ENCODE data around the gene RPL10. TPM values are rescaled to one million over a fixed set of nuclear protein-coding genes. Genes with fewer than 3 reads are reported as not detected.

The RPL10 gene
- total RNA-seq, 4 donors from 2014 or later = 2,607 to 8,937 (median 4,770) TPM

DNA sequence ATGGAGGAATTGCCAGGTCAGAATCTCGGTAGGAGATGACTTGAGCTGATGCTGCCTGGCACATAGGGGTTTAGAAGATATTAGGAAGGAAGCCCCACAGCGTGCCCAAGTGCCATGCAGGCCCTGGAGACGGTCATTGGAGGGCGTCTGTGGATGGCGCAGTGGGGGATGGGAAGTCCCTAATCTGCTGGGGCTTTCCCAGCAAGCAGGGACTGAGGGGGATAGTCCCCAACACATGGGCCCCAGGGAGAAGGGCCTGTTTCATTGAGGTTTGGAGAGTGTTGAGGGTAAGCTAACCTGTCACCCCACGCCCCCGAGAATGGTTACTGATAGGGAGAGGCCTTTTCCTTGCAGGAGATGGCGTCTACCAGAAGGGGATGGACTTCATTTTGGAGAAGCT lies 21.0 kb downstream of the RPL10 start:
- WGBS, 2 donors = 85 to 89% methylated on average over 5 to 8 of the region's 8 CpGs

DNA sequence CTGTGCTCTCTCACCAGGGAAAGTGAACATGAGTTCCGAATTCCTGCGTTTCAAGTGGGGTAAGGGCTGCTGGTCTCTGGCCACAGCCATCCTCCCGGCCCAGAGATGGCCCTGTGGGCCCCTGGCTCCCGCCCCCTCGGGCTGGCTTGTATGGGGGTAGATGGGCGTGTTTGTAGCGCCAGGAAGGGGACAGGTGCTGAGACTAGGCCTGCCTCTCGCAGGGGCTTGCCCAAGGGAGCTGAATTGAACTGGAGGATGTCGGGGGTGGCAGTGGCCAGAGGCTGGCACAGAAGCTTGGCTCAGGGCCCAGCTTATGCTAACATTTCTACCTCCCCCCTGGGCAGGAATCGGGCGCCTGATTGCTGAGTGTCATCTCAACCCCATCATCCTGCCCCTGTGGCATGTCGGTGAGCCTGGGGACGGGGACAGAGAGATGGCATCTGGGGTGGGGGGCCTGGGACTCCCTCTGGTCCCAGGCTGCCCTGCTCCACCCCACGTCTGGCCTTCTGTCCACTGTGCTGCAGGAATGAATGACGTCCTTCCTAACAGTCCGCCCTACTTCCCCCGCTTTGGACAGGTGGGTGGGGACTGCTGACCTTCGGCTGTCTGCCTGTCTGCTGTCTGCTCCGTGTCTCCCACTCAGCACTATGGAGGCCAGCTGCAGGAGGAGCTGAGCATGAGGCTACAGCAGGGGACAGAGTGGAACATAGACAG lies 21.7 kb downstream of the RPL10 start:
- Histone ChIP-seq H3K36me3 (peaks cover 0 to 25% (median 6%) of the 10 kb centered on the region in 3 donors), H3K4me1 (no peaks in the 10 kb centered on the region), H3K27ac (peak overlapping the region in 2 of 4 donors; percentile 14 to 46), H3K9me3 (no peaks in the 10 kb centered on the region), H3K4me3 (no peak overlapping the region), H3K27me3 (no peaks in the 10 kb centered on the region)
- TF ChIP-seq POLR2A (IDR thresholded peaks at IDR 0.05) = no peak
- TF ChIP-seq, protein P1, sequence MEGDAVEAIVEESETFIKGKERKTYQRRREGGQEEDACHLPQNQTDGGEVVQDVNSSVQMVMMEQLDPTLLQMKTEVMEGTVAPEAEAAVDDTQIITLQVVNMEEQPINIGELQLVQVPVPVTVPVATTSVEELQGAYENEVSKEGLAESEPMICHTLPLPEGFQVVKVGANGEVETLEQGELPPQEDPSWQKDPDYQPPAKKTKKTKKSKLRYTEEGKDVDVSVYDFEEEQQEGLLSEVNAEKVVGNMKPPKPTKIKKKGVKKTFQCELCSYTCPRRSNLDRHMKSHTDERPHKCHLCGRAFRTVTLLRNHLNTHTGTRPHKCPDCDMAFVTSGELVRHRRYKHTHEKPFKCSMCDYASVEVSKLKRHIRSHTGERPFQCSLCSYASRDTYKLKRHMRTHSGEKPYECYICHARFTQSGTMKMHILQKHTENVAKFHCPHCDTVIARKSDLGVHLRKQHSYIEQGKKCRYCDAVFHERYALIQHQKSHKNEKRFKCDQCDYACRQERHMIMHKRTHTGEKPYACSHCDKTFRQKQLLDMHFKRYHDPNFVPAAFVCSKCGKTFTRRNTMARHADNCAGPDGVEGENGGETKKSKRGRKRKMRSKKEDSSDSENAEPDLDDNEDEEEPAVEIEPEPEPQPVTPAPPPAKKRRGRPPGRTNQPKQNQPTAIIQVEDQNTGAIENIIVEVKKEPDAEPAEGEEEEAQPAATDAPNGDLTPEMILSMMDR (IDR thresholded peaks at IDR 0.05) = no peak
- 20 to 46% methylated on average over 1 to 5 of the region's 19 CpGs for WGBS, 2 donors
- intact Hi-C loops (cut with DNase I) = no loop called here
- no peak for DNase-seq

More for the DNA sequence above, 21.0 kb downstream of the RPL10 start:
- Histone ChIP-seq H3K27ac (peak overlapping the region in 1 of 4 donors; percentile 14), H3K27me3 (no peaks in the 10 kb centered on the region), H3K4me1 (no peaks in the 10 kb centered on the region), H3K9me3 (no peaks in the 10 kb centered on the region), H3K4me3 (no peak overlapping the region), H3K36me3 (peaks cover 0 to 26% (median 6%) of the 10 kb centered on the region in 3 donors)
- DNase-seq = no peak
- TF ChIP-seq, protein P1 (IDR thresholded peaks at IDR 0.05) = no peak
- TF ChIP-seq POLR2A (IDR thresholded peaks at IDR 0.05) = no peak
- intact Hi-C loops (cut with DNase I) = no loop called here

DNA sequence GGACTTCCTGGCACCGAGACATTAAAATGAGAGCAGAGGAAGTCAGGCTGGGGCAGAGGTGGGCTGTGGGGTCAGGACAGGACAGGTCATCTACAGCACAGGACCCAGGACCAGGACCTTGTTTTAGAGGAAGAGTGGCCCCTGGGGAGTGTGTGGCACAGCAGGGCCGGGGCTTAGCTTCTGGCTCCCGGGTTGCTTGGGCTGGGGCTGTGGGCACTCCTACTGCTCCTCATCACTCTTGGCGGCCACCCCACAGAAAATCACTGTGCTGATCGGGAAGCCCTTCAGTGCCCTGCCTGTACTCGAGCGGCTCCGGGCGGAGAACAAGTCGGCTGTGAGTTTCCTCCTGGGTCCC lies 22.2 kb downstream of the RPL10 start:
- no peak overlapping the region for H3K27ac ChIP-seq
- intact Hi-C loops (cut with DNase I) = no loop called here

DNA sequence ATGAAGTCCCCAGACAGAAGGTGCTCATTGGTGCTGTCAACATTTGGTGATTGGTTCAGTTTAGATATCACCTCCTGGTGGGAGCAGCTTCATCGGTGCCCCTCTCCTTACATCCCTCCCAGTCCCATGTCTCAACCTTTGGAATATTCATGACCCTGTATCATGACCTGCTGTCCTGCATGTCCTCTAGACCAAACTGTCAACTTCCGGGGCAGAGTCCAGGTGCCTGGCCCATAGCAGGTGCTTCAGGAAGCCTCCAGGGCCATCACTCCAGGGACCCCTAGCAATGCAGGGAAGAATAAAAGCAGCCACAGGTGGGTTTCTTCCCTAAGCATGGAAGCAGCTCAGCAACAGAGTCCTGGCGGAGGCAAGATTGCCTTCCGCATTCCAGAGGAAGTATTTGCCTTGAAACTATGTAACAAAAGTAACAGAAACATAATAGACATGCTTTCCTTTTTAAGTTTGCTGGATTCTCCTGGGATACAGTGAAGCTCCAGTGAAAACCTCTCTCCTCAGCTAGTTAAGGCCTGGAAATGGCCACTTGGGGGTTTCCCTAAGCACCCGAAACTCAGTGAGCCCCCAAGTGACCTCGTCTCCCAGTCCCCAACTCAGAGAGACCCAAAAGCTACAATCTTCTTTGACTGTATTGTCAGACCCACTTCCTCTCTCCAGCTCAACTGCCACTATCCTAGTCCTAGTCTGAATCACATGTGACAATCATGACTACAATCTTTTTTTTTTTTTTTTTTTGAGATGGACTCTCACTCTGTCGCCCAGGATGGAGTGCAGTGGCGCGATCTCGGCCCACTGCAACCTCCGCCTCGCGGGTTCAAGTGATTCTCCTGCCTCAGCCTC lies 29.0 kb downstream of the RPL10 start:
- WGBS, 2 donors = 56 to 84% methylated on average over 2 to 5 of the region's 13 CpGs
- TF ChIP-seq POLR2A (IDR thresholded peaks at IDR 0.05) = no peak
- TF ChIP-seq, protein P1 (IDR thresholded peaks at IDR 0.05) = no peak
- Histone ChIP-seq H3K9me3 (no peaks in the 10 kb centered on the region), H3K27me3 (no peaks in the 10 kb centered on the region), H3K4me3 (no peak overlapping the region), H3K4me1 (peaks cover 5 to 42% (median 7%) of the 10 kb centered on the region in 3 donors), H3K27ac (peak overlapping the region in 1 of 4 donors; percentile 21), H3K36me3 (peaks cover 0 to 6% (median 0%) of the 10 kb centered on the region in 3 donors)
- no peak for DNase-seq
- intact Hi-C loops (cut with DNase I) = no loop called here

More for the DNA sequence above, 22.2 kb downstream of the RPL10 start:
- H3K9me3 ChIP-seq = no peaks in the 10 kb centered on the region
- no peaks in the 10 kb centered on the region for H3K4me1 ChIP-seq
- no peak for TF ChIP-seq POLR2A (IDR thresholded peaks at IDR 0.05)
- TF ChIP-seq, protein P1 (IDR thresholded peaks at IDR 0.05) = no peak
- H3K36me3 ChIP-seq = peaks cover 0 to 20% (median 6%) of the 10 kb centered on the region in 3 donors
- H3K4me3 ChIP-seq = no peak overlapping the region
- WGBS, 2 donors = 78% methylated on average over 10 of the region's 10 CpGs; no CpG with 5 or more reads in 1 of the 2 donors
- DNase-seq = no peak
- H3K27me3 ChIP-seq = no peaks in the 10 kb centered on the region
